Astrocyte (in vitro differentiated cells and primary cell): ENCODE results near the gene POLE. TPM values are rescaled to one million over a fixed set of nuclear protein-coding genes. Genes with fewer than 3 reads are reported as not detected.
A peak's percentile ranks its signal among the peaks of the same experiment; 100 is the strongest.

ENCODE experiments used
- DNase-seq: peaks from one replicate; pipeline ENCODE4 v3.0.0-alpha.2; 2010; ENCODE audit warnings: low read depth
- FAIRE-seq: peaks from 2 replicates; lab custom pipeline; 2011; peaks lifted over from hg19 to GRCh38; lab: Jason Lieb, UNC
- H2AFZ ChIP-seq: 2 replicates; pipeline ENCODE4 v1.6.0; 2012; ENCODE audit warnings: low read depth, low read length, inconsistent platforms
- H3K27ac ChIP-seq: 2 replicates; pipeline ENCODE4 v1.5.1; 2011; ENCODE audit warnings: low read depth, low read length, inconsistent platforms
- H3K27me3 ChIP-seq: 2 replicates; pipeline ENCODE4 v1.6.0; 2011; ENCODE audit warnings: low read length, inconsistent platforms; ENCODE audit not compliant: insufficient read depth
- H3K36me3 ChIP-seq: 2 replicates; pipeline ENCODE4 v1.5.1; 2011; ENCODE audit warnings: low read length, inconsistent platforms; ENCODE audit not compliant: insufficient read depth
- H3K4me1 ChIP-seq: 2 replicates; pipeline ENCODE4 v1.5.1; 2011; ENCODE audit warnings: low read length, inconsistent platforms; ENCODE audit not compliant: insufficient read depth
- H3K4me2 ChIP-seq: 2 replicates; pipeline ENCODE4 v1.6.0; 2012; ENCODE audit warnings: low read length, inconsistent platforms
- H3K4me3 ChIP-seq: 2 replicates; pipeline ENCODE4 v1.5.1; 2011; ENCODE audit warnings: low read depth, mild to moderate bottlenecking, low read length, inconsistent platforms; ENCODE audit not compliant: insufficient read depth
- H3K79me2 ChIP-seq: 2 replicates; pipeline ENCODE4 v1.6.0; 2012; ENCODE audit warnings: mild to moderate bottlenecking, low read length, inconsistent platforms; ENCODE audit not compliant: insufficient read depth
- H3K9ac ChIP-seq: 2 replicates; pipeline ENCODE4 v1.6.0; 2012; ENCODE audit warnings: mild to moderate bottlenecking, low read length, inconsistent platforms
- H3K9me3 ChIP-seq: 2 replicates; pipeline ENCODE4 v1.5.1; 2012; ENCODE audit warnings: low read depth, mild to moderate bottlenecking, low read length, inconsistent platforms; ENCODE audit not compliant: insufficient read depth
- H4K20me1 ChIP-seq: 2 replicates; pipeline ENCODE4 v1.6.0; 2012; ENCODE audit warnings: low read length, inconsistent platforms; ENCODE audit not compliant: insufficient read depth
- H3K27ac Mint-ChIP-seq: one replicate; pipeline ENCODE4 v1.8.0; 2021; ENCODE audit warnings: mild to moderate bottlenecking, mixed read lengths; ENCODE audit not compliant: unreplicated experiment
- H3K27me3 Mint-ChIP-seq: one replicate; pipeline ENCODE4 v1.8.0; 2021; ENCODE audit warnings: low read depth, mixed read lengths; ENCODE audit not compliant: unreplicated experiment
- H3K36me3 Mint-ChIP-seq: one replicate; pipeline ENCODE4 v1.8.0; 2021; ENCODE audit warnings: low read depth, mixed read lengths; ENCODE audit not compliant: unreplicated experiment
- H3K4me1 Mint-ChIP-seq: one replicate; pipeline ENCODE4 v1.8.0; 2021; ENCODE audit warnings: low read depth, mixed read lengths; ENCODE audit not compliant: unreplicated experiment
- H3K4me3 Mint-ChIP-seq: one replicate; pipeline ENCODE4 v1.8.0; 2021; ENCODE audit warnings: mild to moderate bottlenecking, moderate library complexity, mixed read lengths; ENCODE audit not compliant: unreplicated experiment
- H3K9me3 Mint-ChIP-seq: one replicate; pipeline ENCODE4 v1.8.0; 2021; ENCODE audit warnings: mild to moderate bottlenecking, mixed read lengths; ENCODE audit not compliant: unreplicated experiment
- EZH2 ChIP-seq: IDR thresholded peaks from 2 replicates; pipeline ENCODE4 v1.6.1; 2012; ENCODE audit warnings: mild to moderate bottlenecking, low read length, inconsistent platforms; ENCODE audit not compliant: insufficient read depth
- total RNA-seq: library from RNA; stranded (reverse); gene quantifications from 2 replicates; pipeline ENCODE4 v1.2.1, GENCODE V29; 2021
- TF ChIP-seq, protein P1 (sequence below): IDR thresholded peaks from 2 replicates; pipeline ENCODE4 v1.5.1; 2011; ENCODE audit warnings: low read depth, mild to moderate bottlenecking, inconsistent platforms, low read length, moderate library complexity; ENCODE audit not compliant: insufficient read depth

The POLE gene
- total RNA-seq, 1 donor from 2014 or later, result 15.4 TPM

DNA sequence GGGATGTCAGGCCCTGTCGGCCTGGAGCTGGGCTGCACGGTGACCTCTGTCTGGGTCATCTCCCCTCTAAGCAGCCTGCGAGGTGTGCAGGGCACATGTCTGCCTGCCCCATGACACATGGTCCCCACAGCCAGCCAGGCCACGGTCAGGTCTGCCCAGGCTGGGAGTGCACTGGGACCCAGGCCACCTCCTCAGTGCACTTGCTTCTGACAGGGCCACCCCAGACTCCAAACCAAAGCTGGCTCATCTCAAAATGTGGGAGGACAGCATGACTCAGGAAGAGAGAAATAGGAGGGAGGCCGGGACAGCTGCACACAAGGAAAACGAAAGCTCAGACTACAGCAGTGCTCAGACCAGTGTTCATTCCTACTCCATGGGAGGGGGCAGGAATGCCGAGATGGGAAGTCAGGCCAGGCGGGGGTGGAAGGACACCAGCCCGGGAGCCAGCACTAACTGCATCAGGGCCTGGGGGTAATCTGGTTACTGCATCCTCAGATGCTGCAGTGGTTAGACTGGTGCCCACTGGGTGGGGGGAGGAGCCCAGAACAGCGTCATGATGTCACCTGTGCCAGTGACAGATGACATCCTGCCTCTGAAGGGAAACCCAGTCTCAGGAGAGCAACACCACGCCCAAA lies 64.6 kb downstream of the POLE start:
- no peaks in the 10 kb centered on the region for H3K79me2 ChIP-seq
- H2AFZ ChIP-seq, result peak overlapping the region; percentile 54
- H3K4me1 ChIP-seq, result peaks cover 10% of the 10 kb centered on the region
- H3K9me3 ChIP-seq, result peaks cover 3% of the 10 kb centered on the region
- FAIRE-seq (no peak), DNase-seq (peak; percentile 77)
- H3K36me3 Mint-ChIP-seq, result peaks cover 4% of the 10 kb centered on the region
- peak overlapping the region; percentile 45 for H3K4me3 Mint-ChIP-seq
- H3K4me3 ChIP-seq, result no peak overlapping the region
- H3K27ac ChIP-seq, result no peak overlapping the region
- peaks cover 12% of the 10 kb centered on the region for H3K4me1 Mint-ChIP-seq
- peaks cover 2% of the 10 kb centered on the region for H3K9me3 Mint-ChIP-seq
- TF ChIP-seq EZH2, result no peak
- TF ChIP-seq, protein P1, sequence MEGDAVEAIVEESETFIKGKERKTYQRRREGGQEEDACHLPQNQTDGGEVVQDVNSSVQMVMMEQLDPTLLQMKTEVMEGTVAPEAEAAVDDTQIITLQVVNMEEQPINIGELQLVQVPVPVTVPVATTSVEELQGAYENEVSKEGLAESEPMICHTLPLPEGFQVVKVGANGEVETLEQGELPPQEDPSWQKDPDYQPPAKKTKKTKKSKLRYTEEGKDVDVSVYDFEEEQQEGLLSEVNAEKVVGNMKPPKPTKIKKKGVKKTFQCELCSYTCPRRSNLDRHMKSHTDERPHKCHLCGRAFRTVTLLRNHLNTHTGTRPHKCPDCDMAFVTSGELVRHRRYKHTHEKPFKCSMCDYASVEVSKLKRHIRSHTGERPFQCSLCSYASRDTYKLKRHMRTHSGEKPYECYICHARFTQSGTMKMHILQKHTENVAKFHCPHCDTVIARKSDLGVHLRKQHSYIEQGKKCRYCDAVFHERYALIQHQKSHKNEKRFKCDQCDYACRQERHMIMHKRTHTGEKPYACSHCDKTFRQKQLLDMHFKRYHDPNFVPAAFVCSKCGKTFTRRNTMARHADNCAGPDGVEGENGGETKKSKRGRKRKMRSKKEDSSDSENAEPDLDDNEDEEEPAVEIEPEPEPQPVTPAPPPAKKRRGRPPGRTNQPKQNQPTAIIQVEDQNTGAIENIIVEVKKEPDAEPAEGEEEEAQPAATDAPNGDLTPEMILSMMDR, result no peak
- peaks cover 15% of the 10 kb centered on the region for H3K27me3 Mint-ChIP-seq
- peaks cover under 1% of the 10 kb centered on the region for H3K36me3 ChIP-seq
- peak overlapping the region; percentile 66 for H3K27ac Mint-ChIP-seq
- H3K27me3 ChIP-seq, result peaks cover 11% of the 10 kb centered on the region
- no peaks in the 10 kb centered on the region for H4K20me1 ChIP-seq
- H3K9ac ChIP-seq, result peak overlapping the region; percentile 10
- H3K4me2 ChIP-seq, result peak overlapping the region; percentile 48

DNA sequence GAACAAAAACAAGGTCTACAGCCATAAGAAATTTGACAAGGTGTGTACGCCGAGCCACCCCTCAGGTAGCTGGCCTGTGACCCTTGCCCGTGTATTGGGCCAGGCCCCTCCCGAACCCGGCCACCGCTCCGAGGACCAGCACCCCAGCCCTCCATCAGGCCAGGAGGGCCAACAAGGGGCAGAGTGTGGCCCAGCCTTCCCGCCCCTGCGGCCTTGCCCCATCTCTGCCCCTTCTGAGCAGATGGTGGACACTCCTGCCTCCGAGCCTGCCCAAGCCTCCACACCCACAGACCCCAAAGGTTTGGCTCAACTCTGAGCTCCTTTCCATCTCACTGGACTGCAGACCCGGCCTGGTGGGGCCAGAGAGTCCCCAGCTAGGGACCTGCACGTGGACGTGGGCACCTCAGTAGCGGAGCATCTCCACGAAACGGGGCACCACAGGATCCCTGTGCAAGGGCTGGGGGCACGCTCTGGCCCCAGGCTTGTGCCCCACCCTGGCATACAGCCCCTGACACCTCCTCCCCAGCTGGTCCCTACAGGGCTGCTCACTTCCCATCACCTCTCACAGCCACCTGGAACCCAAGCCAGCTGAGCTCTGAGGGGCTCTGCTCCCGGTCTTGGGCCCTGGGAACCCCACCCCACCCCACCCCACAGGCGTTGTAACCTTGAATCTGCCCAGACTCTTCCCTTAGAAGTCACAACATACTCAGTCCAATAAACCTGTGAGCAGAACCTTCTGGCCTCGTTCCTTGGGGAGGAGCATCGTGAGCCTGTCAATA lies 65.3 kb downstream of the POLE start:
- Mint-ChIP-seq H3K4me1 (peaks cover 12% of the 10 kb centered on the region), H3K27me3 (peaks cover 21% of the 10 kb centered on the region), H3K4me3 (no peak overlapping the region), H3K27ac (peak overlapping the region; percentile 66), H3K9me3 (peaks cover 2% of the 10 kb centered on the region), H3K36me3 (peaks cover 4% of the 10 kb centered on the region)
- no peaks in the 10 kb centered on the region for H4K20me1 ChIP-seq
- peaks cover 10% of the 10 kb centered on the region for H3K9me3 ChIP-seq
- H3K4me2 ChIP-seq, result peak overlapping the region; percentile 48
- no peak overlapping the region for H3K9ac ChIP-seq
- H3K27ac ChIP-seq, result no peak overlapping the region
- H3K79me2 ChIP-seq, result no peaks in the 10 kb centered on the region
- DNase-seq (no peak), FAIRE-seq (no peak)
- no peak for TF ChIP-seq EZH2
- TF ChIP-seq, protein P1, result no peak
- H3K27me3 ChIP-seq, result peaks cover 18% of the 10 kb centered on the region
- peaks cover 10% of the 10 kb centered on the region for H3K4me1 ChIP-seq
- no peak overlapping the region for H3K4me3 ChIP-seq
- H2AFZ ChIP-seq, result no peak overlapping the region
- H3K36me3 ChIP-seq, result no peaks in the 10 kb centered on the region
